Panc1 (cell line): ENCODE measurements around the gene DEFB123. TPM values are rescaled to one million over a fixed set of nuclear protein-coding genes. Genes with fewer than 3 reads are reported as not detected.

Experiments used
- ATAC-seq: fragments of 200-7000 bp; cut with Tn5 transposase; 2 replicates; pipeline ENCODE4 v1.9.1; 2020; ENCODE audit warnings: mild to moderate bottlenecking, moderate library complexity
- BruUV-seq: library from RNA; stranded (reverse); fragments of 400-500 nt; replicated peaks from 2 replicates; lab custom pipeline; 2021; lab: Mats Ljungman, UMichigan
- CTCF ChIA-PET: fragments of 300-600 bp; sonication (Branson Sonifier 250); formaldehyde crosslinking; loops from one replicate; lab custom pipeline; 2022; ENCODE audit warnings: antibody characterized with exemption; lab: Charles Lee
- POLR2A ChIA-PET: fragments of 300-600 bp; sonication (Branson Sonifier 250); formaldehyde crosslinking; loops from one replicate; lab custom pipeline; 2022; ENCODE audit warnings: antibody characterized with exemption; lab: Charles Lee
- DNase-seq: peaks from one replicate; pipeline ENCODE4 v3.0.0-alpha.2; 2010; ENCODE audit warnings: low read depth, low spot score
- H3K27ac ChIP-seq: 2 replicates; pipeline ENCODE4 v1.5.1; 2011; ENCODE audit warnings: mild to moderate bottlenecking, low read length, inconsistent platforms
- H3K27me3 ChIP-seq: fragments of 200-500 bp; sonication (Bioruptor generic); 2 replicates; pipeline ENCODE4 v1.6.0; 2014; ENCODE audit warnings: low read length, inconsistent platforms; ENCODE audit not compliant: control insufficient read depth, insufficient read depth
- H3K36me3 ChIP-seq: fragments of 200-500 bp; sonication (Bioruptor generic); 2 replicates; pipeline ENCODE4 v1.5.1; 2014; ENCODE audit warnings: inconsistent platforms, mild to moderate bottlenecking, low read length, moderate library complexity; ENCODE audit not compliant: control insufficient read depth, insufficient read depth
- H3K4me1 ChIP-seq: 2 replicates; pipeline ENCODE4 v1.5.1; 2011; ENCODE audit warnings: inconsistent platforms, mild to moderate bottlenecking, low read length, moderate library complexity; ENCODE audit not compliant: control insufficient read depth, insufficient read depth
- H3K4me3 ChIP-seq, 2 experiments: 2 replicates each; pipeline ENCODE4 v1.5.1; 2011 to 2012; ENCODE audit warnings: low read depth in 2 of 2, low read length in 2 of 2, mild to moderate bottlenecking in 2 of 2, inconsistent platforms in 1 of 2, moderate library complexity in 1 of 2
- H3K9me3 ChIP-seq: fragments of 200-500 bp; sonication (Bioruptor generic); 2 replicates; pipeline ENCODE4 v1.5.1; 2014; ENCODE audit warnings: low read depth, mild to moderate bottlenecking, inconsistent platforms, low read length, moderate library complexity; ENCODE audit not compliant: control insufficient read depth, insufficient read depth
- CTCF ChIP-seq: fragments of 450-650 bp; IDR thresholded peaks from 2 replicates; pipeline ENCODE4 v1.5.1; 2017; ENCODE audit warnings: mild to moderate bottlenecking
- POLR2AphosphoS5 ChIP-seq: IDR thresholded peaks from 2 replicates; pipeline ENCODE4 v1.6.1; 2012; ENCODE audit warnings: mild to moderate bottlenecking, low read depth, low read length, moderate library complexity
- REST ChIP-seq, 2 experiments: IDR thresholded peaks; 2 replicates each; pipeline ENCODE4 v1.6.1; 2011 to 2012; ENCODE audit warnings: low read depth in 2 of 2, control low read depth in 1 of 2, low read length in 1 of 2, mild to moderate bottlenecking in 1 of 2, moderate library complexity in 1 of 2; ENCODE audit not compliant: insufficient read depth in 1 of 2
- SIN3A ChIP-seq: IDR thresholded peaks from 2 replicates; pipeline ENCODE4 v1.6.1; 2012; ENCODE audit warnings: low read depth, mild to moderate bottlenecking, low read length, moderate library complexity, borderline replicate concordance; ENCODE audit not compliant: insufficient read depth
- TCF7L2 ChIP-seq: IDR thresholded peaks from 2 replicates; pipeline ENCODE4 v1.6.1; 2011; ENCODE audit warnings: mild to moderate bottlenecking, low read depth, low read length, inconsistent platforms
- in situ Hi-C: cut with HindIII; loops from 2 replicates; pipeline ENCODE4 v1.10.0; 2016; ENCODE audit warnings: low sequenced_read_pairs, low pct_unique_long_range_greater_than_20kb
- intact Hi-C: fragments of 100-400 bp; cut with micrococcal nuclease; formaldehyde crosslinking; loops from one replicate; pipeline ENCODE4 v1.10.0; 2022; ENCODE audit not compliant: unreplicated experiment
- total RNA-seq: library from RNA; stranded (reverse); gene quantifications from one replicate; pipeline ENCODE4 v1.2.1, GENCODE V29; 2021; ENCODE audit not compliant: unreplicated experiment

The DEFB123 gene
- total RNA-seq, 1 experiment from 2014 or later, result not detected

- Histone ChIP-seq H3K9me3 (no peaks in the 10 kb centered on the region), H3K4me3 (no peak overlapping the region), H3K27me3 (0 out of 2 replicates have a peak, but pooled peaks cover 4% of the 10 kb centered on the region), H3K27ac (no peak overlapping the region), H3K36me3 (no peaks in the 10 kb centered on the region), H3K4me1 (no peaks in the 10 kb centered on the region)
- BruUV-seq, result no TSS peak
- no peak for TF ChIP-seq REST (IDR thresholded peaks at IDR 0.05; ENCODE audit: insufficient read depth in 1 of 2, low read depth in 2 of 2, low read length in 1 of 2)
- no peak for TF ChIP-seq POLR2AphosphoS5
- TF ChIP-seq SIN3A, result no peak
- no peak for TF ChIP-seq TCF7L2
- no peak for TF ChIP-seq CTCF
- POLR2A ChIA-PET, result no interaction called here
- intact Hi-C loops (no loop called here), in situ Hi-C loops (no loop called here)
- CTCF ChIA-PET, result interaction anchor here (1.1 kb wide), 1 partner anchor 18 kb away, joined by 3 read pairs; no protein-coding TSS in a partner anchor
- DNase-seq (no peak), ATAC-seq (no peak)
Measured at GRCh38 chr20:31394900-31395299, 45.5 kb upstream of the DEFB123 start.

GRCh38 chr20:31403886-31404285 is 36.5 kb upstream of the DEFB123 start:
- DNase-seq (no peak), ATAC-seq (no peak)
- no TSS peak for BruUV-seq
- H3K4me1 ChIP-seq, result no peaks in the 10 kb centered on the region
- no peaks in the 10 kb centered on the region for H3K9me3 ChIP-seq
- ChIA-PET CTCF (no interaction called here), POLR2A (no interaction called here)
- intact Hi-C loops (no loop called here), in situ Hi-C loops (no loop called here)
- H3K4me3 ChIP-seq, result no peak overlapping the region
- no peak overlapping the region for H3K27ac ChIP-seq
- TF ChIP-seq TCF7L2, result no peak
- TF ChIP-seq POLR2AphosphoS5, result no peak
- no peak for TF ChIP-seq REST (IDR thresholded peaks at IDR 0.05; ENCODE audit: insufficient read depth in 1 of 2, low read depth in 2 of 2, low read length in 1 of 2)
- no peak for TF ChIP-seq CTCF
- TF ChIP-seq SIN3A, result no peak
- H3K27me3 ChIP-seq, result peaks cover 8% of the 10 kb centered on the region; the same call in 1 of the 2 replicates
- H3K36me3 ChIP-seq, result no peaks in the 10 kb centered on the region
